Measurements from ENCODE around the gene STARD8. TPM values are rescaled to one million over a fixed set of nuclear protein-coding genes. Genes with fewer than 3 reads are reported as not detected.

The STARD8 gene
- total RNA-seq, 1 experiment from 2014 or later: not detected

DNA sequence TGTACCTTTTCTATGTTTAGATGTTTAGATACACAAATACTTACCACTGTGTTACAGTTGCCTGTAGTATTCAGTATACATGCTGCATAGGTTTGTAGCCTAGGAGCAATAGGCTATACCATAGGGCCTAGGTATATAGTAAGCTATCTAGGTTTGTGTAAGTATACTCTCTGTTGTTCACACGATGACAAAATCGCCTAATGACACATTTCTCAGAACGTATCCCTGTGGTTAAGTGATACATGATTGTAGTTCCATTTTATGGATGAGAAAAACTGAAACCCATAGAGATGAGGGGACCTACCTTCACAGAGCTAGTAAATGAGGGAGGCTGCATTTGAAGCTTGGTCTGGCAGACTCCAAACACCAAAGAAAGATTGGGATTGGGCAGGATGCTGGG lies 102.0 kb downstream of the STARD8 start:
- Mint-ChIP-seq H3K27ac (ENCODE audit: unreplicated experiment) (no peak overlapping the region), H3K36me3 (ENCODE audit: insufficient read depth, unreplicated experiment) (no peaks in the 10 kb centered on the region), H3K27me3 (ENCODE audit: insufficient read depth, unreplicated experiment) (peaks cover 3% of the 10 kb centered on the region), H3K9me3 (ENCODE audit: unreplicated experiment) (no peaks in the 10 kb centered on the region), H3K4me3 (ENCODE audit: unreplicated experiment) (no peak overlapping the region), H3K4me1 (ENCODE audit: low read depth, unreplicated experiment) (no peaks in the 10 kb centered on the region)
- TF ChIP-seq, protein P1, sequence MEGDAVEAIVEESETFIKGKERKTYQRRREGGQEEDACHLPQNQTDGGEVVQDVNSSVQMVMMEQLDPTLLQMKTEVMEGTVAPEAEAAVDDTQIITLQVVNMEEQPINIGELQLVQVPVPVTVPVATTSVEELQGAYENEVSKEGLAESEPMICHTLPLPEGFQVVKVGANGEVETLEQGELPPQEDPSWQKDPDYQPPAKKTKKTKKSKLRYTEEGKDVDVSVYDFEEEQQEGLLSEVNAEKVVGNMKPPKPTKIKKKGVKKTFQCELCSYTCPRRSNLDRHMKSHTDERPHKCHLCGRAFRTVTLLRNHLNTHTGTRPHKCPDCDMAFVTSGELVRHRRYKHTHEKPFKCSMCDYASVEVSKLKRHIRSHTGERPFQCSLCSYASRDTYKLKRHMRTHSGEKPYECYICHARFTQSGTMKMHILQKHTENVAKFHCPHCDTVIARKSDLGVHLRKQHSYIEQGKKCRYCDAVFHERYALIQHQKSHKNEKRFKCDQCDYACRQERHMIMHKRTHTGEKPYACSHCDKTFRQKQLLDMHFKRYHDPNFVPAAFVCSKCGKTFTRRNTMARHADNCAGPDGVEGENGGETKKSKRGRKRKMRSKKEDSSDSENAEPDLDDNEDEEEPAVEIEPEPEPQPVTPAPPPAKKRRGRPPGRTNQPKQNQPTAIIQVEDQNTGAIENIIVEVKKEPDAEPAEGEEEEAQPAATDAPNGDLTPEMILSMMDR (IDR thresholded peaks at IDR 0.05; ENCODE audit: insufficient read depth in 1 of 2, low read depth in 1 of 2, low read length in 1 of 2, severe bottlenecking in 1 of 2, unreplicated experiment in 1 of 2): no peak
- H3K36me3 ChIP-seq (ENCODE audit: control insufficient read depth, insufficient read depth, low read length): no peaks in the 10 kb centered on the region
- no peak overlapping the region for H3K4me3 ChIP-seq (ENCODE audit: low read depth, low read length)
- POLR2A ChIA-PET: no interaction called here
- DNase-seq: no peak
- no TSS peak for BruUV-seq (replicated peaks)
- no peaks in the 10 kb centered on the region for H3K9me3 ChIP-seq
- H3K4me1 ChIP-seq: no peaks in the 10 kb centered on the region
- no peaks in the 10 kb centered on the region for H3K27me3 ChIP-seq (replicated peaks; ENCODE audit: control insufficient read depth, insufficient read depth, low read length)
- CTCF ChIA-PET: no interaction called here
- intact Hi-C loops (cut with micrococcal nuclease; ENCODE audit: unreplicated experiment): no loop called here

- Histone ChIP-seq H3K4me1 (no peaks in the 10 kb centered on the region), H3K36me3 (ENCODE audit: control insufficient read depth, insufficient read depth, low read length) (no peaks in the 10 kb centered on the region), H3K9me3 (no peaks in the 10 kb centered on the region), H3K27me3 (replicated peaks; ENCODE audit: control insufficient read depth, insufficient read depth, low read length) (no peaks in the 10 kb centered on the region), H3K4me3 (ENCODE audit: low read depth, low read length) (no peak overlapping the region)
- H3K4me3 Mint-ChIP-seq (ENCODE audit: unreplicated experiment): no peak overlapping the region
- ChIA-PET POLR2A (no interaction called here), CTCF (no interaction called here)
- H3K36me3 Mint-ChIP-seq (ENCODE audit: insufficient read depth, unreplicated experiment): no peaks in the 10 kb centered on the region
- no peak for DNase-seq
- TF ChIP-seq, protein P1 (IDR thresholded peaks at IDR 0.05; ENCODE audit: insufficient read depth in 1 of 2, low read depth in 1 of 2, low read length in 1 of 2, severe bottlenecking in 1 of 2, unreplicated experiment in 1 of 2): no peak
- BruUV-seq (replicated peaks): no TSS peak
- intact Hi-C loops (cut with micrococcal nuclease; ENCODE audit: unreplicated experiment): no loop called here
- no peak overlapping the region for H3K27ac Mint-ChIP-seq (ENCODE audit: unreplicated experiment)
- no peaks in the 10 kb centered on the region for H3K9me3 Mint-ChIP-seq (ENCODE audit: unreplicated experiment)
- H3K27me3 Mint-ChIP-seq (ENCODE audit: insufficient read depth, unreplicated experiment): peaks cover 3% of the 10 kb centered on the region
- no peaks in the 10 kb centered on the region for H3K4me1 Mint-ChIP-seq (ENCODE audit: low read depth, unreplicated experiment)
Measured at GRCh38 chrX:68750316-68750715, 102.8 kb downstream of the STARD8 start.

- Mint-ChIP-seq H3K27ac (ENCODE audit: unreplicated experiment) (no peak overlapping the region), H3K9me3 (ENCODE audit: unreplicated experiment) (no peaks in the 10 kb centered on the region), H3K36me3 (ENCODE audit: insufficient read depth, unreplicated experiment) (no peaks in the 10 kb centered on the region), H3K27me3 (ENCODE audit: insufficient read depth, unreplicated experiment) (peaks cover 3% of the 10 kb centered on the region), H3K4me3 (ENCODE audit: unreplicated experiment) (no peak overlapping the region), H3K4me1 (ENCODE audit: low read depth, unreplicated experiment) (no peaks in the 10 kb centered on the region)
- intact Hi-C loops (cut with micrococcal nuclease; ENCODE audit: unreplicated experiment): no loop called here
- Histone ChIP-seq H3K4me3 (ENCODE audit: low read depth, low read length) (no peak overlapping the region), H3K4me1 (no peaks in the 10 kb centered on the region), H3K9me3 (no peaks in the 10 kb centered on the region), H3K27me3 (replicated peaks; ENCODE audit: control insufficient read depth, insufficient read depth, low read length) (no peaks in the 10 kb centered on the region), H3K36me3 (ENCODE audit: control insufficient read depth, insufficient read depth, low read length) (no peaks in the 10 kb centered on the region)
- no TSS peak for BruUV-seq (replicated peaks)
- TF ChIP-seq, protein P1 (IDR thresholded peaks at IDR 0.05; ENCODE audit: insufficient read depth in 1 of 2, low read depth in 1 of 2, low read length in 1 of 2, severe bottlenecking in 1 of 2, unreplicated experiment in 1 of 2): no peak
- ChIA-PET POLR2A (no interaction called here), CTCF (no interaction called here)
- DNase-seq: no peak
Measured at GRCh38 chrX:68751372-68751771, 103.9 kb downstream of the STARD8 start.

Data from Caco-2 (cell line).